Limb (tissue), 2 donors: ENCODE data around the gene RETREG3.
"Not testable (repeated sequence)": the region's sequence is repeated elsewhere in the genome, so short reads cannot be mapped to it uniquely, and the experiment has no call there.

Source experiments
- DNase-seq, 2 donors: peaks; one replicate each; pipeline ENCODE4 v3.0.0-alpha.2; 2016; ENCODE audit errors: extremely low spot score in 2 of 2

Gene RETREG3

DNA sequence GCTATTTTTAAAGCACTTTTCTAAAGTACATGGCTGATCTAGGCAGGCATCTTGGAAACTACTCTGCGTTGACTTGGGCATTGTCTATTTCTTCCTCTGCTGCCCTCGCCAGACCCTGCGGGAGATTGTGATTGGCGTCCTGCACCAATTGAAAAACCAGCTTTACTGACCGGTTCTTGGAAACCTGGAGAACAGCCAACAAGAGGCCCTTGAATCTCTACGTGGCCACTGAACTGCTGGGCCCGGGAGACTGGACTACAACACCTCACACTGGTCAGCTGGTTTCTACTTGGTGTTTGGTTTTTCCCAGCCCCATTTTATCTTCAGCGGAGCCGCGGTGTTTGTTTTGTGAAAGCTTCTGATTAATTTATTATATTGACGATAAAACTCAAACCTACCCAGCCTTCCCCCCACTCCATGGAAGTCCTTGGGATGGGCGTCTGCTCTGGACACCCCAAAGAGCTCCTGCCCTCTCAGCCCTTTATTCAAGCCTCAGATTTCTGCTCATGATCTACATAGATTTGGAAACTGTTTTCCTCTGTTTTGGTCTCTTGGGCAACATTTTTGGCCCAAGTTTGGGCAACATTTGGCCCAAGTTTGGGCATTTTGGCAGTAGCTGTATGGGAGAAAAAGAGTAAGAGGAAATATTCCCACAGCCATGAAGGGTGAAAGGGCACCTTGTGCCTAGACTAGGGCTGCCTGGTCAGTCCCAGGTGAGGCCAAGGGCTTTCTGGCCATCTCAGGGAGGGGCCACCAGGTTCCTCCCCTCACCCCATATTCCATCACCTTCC is 37.5 kb downstream of the RETREG3 start:
- no peak for DNase-seq

DNA sequence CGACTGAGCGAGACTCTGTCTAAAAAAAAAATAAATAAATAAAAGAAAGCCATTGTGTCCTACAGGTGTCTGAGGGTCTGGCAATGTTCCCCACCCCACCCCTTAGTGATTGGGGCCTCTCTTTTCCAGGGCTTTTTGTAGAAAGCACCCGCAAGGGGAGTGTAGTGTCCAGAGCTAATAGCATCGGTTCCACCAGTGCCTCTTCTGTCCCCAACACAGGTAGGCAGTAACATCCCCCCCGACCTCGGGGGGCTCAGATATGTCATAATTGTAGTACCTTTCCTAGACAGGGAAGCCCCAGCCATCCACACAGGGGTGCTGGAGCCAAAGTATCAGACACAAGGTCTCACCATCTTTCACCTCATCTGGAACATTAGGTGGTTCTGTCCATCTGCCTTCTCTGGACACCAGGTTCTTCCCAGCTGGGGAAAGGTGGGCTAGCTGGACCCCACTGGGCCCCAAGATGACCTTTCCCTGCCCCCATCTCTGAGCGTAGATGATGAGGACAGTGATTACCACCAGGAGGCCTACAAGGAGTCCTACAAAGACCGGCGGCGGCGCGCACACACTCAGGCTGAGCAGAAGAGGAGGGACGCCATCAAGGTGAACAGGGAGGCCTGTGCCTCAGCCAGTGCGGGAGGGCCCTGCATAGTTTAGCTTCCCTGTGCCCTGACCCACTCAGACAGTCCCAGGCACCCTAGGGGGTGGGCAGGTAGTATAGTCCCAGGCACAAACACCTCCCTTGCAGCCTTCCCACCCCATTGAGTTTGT is 40.6 kb downstream of the RETREG3 start:
- DNase-seq = no peak

DNA sequence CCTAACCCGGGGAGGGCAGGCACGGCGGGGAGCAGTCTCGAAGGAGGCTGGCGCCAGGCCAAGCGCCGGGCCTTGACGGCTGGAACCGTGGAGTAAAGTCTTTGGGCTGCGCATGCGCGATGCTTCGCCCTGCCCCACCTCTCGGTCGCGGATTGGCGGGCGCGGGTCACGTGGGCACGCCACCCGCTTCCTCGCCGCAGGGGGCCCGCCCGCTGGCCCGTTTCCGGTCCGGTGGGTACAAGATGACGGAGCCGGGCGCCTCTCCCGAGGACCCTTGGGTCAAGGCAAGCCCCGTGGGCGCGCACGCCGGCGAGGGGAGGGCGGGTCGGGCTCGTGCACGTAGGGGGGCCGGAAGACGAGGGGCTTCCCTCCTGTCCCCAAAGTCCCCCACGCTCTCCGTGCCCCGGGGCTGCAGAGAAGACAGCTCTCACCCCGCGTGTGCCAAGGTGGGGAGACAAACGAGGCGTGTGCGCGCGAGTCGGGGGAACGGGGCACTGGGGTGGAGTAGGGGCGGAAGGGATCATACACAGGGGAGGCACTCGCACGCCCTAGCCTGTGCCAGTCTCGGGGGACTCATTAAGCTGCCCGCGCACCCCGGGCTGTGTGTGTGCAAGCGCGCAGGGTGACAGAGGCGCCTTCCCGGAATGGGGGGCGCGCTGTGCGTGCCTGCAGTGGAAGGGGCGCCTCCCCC is 42.1 kb downstream of the RETREG3 start, which contains the start of gene MLX:
MLX (plus strand) TSS at position 218 of the 691 bp plus-strand sequence; CDS start at position 243, 25 bp downstream.
- peak; percentile 94 to 95 for DNase-seq

- DNase-seq = no peak
Measured at GRCh38 chr17:42566215-42566882, 42.8 kb downstream of the RETREG3 start.

DNA sequence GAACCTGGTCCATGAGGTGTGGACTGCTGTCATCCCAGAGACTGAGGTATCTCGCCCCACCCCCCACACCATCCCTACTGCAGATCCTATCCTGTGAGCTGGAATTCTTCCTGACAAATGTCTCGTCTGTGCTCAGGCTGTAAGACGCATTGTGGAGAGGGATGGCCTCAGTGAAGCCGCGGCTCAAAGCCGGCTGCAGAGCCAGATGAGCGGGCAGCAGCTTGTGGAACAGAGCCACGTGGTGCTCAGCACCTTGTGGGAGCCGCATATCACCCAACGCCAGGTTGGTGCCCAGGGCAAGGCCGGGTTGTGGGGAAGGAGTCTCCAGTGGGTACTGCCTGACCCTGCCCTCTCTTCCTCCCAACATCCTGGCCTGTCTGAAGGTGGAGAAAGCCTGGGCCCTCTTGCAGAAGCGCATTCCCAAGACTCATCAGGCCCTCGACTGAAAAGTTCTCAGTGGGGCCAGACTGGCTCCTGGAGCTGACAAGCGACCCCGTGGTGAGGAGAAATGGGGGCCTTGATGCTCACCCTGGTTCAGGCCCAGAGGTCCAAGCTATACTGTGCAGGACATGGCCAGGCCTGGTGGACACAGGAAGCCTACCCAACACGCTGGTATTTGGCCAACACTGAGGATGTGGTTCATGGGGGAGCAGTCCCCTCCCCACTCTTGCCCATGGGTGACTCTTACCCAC is 43.5 kb downstream of the RETREG3 start:
- no peak for DNase-seq

GRCh38 chr17:42564815-42565522 is 44.2 kb downstream of the RETREG3 start:
- no peak for DNase-seq

DNA sequence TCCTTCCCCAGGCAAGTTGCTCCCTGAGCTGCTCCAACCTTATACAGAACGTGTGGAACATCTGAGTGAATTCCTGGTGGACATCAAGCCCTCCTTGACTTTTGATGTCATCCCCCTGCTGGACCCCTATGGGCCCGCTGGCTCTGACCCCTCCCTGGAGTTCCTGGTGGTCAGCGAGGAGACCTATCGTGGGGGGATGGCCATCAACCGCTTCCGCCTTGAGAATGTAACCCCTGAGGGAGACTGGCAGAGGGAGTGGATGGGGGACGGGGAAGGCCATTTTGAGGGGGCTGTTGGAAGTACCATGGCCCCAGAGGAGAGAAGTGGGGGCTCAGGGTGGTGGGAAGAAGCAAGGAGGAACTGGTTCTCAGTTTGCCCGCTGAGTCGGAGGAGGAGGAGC is 45.2 kb downstream of the RETREG3 start:
- no peak for DNase-seq

GRCh38 chr17:42563543-42563942 is 45.6 kb downstream of the RETREG3 start:
- no peak for DNase-seq

- no peak for DNase-seq
Measured at GRCh38 chr17:42563143-42563509, 46.0 kb downstream of the RETREG3 start.

GRCh38 chr17:42562388-42563142 is 46.6 kb downstream of the RETREG3 start:
- DNase-seq = no peak

DNA sequence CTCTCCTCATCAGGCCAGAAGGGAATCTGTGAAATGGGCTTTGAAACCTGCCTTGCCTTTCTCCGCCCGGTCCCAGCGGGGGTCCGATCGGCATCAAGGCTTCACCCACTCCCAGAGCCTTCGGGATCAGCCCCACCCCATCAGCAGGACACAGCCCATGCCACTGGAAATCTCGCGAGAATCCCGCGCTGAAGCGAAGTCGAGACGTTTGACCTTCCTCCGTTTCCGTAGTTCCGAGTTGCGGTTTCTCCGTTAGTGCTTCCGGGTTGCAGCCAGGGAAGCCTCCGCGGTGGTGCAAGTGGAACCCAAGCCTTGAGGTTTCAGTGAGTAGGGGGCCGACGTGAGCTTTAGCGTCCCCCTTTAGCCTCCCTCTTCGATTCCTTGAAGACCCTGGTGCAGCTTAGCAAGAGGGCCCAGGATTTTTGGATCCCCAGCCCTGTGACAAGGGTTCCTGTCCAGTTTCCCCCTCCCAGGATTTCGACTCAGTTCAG is 47.2 kb downstream of the RETREG3 start, which contains the start of gene COASY:
COASY (plus strand) TSS at position 252 of the 491 bp plus-strand sequence. CDS start 475 bp downstream, outside the sequence.
- peak; percentile 92 to 97 for DNase-seq

DNA sequence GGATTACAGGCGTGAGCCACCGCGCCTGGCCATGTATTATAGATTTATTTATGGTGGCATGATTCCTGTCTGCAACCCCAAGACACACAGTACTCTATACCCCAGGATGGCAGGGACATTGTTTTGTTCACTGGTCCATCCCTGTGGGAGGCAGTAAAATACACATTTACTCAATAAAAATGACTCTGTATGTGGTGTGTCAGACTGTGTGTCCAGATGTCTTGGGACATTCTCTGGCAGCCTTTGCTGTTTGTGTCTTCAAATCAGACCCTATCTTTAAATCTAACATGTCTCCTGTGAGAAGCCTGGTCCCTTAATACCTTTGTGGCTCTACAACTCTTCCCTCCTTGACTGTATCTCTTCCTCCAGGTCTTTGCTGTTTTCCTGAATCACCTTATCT is 48.9 kb downstream of the RETREG3 start:
- DNase-seq = no peak

- DNase-seq = no peak
Measured at GRCh38 chr17:42559075-42559474, 50.1 kb downstream of the RETREG3 start.

- DNase-seq = not testable (repeated sequence)
Measured at GRCh38 chr17:42555961-42556617, 53.1 kb downstream of the RETREG3 start.

DNA sequence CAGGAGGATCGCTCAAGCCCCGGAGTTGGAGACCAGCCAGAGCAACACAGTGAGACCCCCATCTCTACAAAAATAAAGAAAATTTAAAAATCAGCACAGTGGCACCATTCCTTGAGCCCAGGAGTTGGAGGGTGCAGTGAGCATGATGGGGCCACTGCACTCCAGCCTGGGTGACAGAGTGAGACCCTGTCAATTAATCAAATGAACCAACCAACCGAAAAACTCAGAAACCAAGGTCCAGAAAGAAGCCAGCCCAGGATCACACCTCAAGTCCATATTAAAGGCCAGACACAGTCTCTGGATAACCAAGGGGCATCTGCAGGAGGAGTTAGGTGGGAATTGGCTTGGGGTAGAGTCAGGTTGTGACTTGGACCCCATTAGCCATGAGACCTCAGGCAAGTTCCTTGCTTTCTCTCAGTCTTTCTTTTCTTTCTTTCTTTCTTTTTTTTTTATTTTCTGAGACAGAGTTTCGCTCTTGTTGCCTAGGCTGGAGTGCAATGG is 54.0 kb downstream of the RETREG3 start:
- DNase-seq = no peak

- DNase-seq = peak; percentile 86 to 93
Measured at GRCh38 chr17:42554250-42555121, 54.7 kb downstream of the RETREG3 start.

DNA sequence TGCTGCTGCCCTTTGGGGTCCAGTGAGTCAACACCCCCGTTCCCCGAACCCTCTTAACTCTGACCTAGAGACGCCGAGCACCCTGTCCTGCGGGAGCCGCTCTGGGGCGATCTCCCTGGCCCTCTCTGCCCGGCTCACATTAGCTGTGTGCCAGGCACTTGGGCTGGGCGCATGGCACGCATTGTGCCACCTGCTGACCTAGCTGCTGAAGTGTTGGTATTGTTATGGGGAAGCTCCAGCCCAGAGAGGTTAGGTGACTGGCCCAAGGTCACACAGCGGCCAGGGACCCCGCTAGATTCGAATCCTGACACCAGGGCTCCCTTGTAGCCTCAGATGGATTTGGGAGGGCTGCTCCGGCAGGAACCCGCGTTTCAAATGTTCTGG is 55.3 kb downstream of the RETREG3 start:
- DNase-seq = no peak
